Liver (tissue), 9 donors: Measurements from ENCODE around the gene GZMM. TPM values are rescaled to one million over a fixed set of nuclear protein-coding genes. Genes with fewer than 3 reads are reported as not detected.

Experiments used
- DNase-seq: peaks from one replicate; pipeline ENCODE4 v3.0.0-alpha.2; 2017; ENCODE audit warnings: low spot score
- H3K27ac ChIP-seq, 2 donors: one replicate each; pipeline ENCODE4 v1.7.0; 2013; ENCODE audit warnings: inconsistent platforms in 2 of 2, low read length in 2 of 2, control low read depth in 1 of 2, low read depth in 1 of 2, mild to moderate bottlenecking in 1 of 2
- H3K27me3 ChIP-seq, 4 donors: one replicate each; pipeline versions ENCODE4 v1.6.1 to v1.7.0; 2013; ENCODE audit warnings: low read length in 3 of 4, inconsistent platforms in 1 of 4, mild to moderate bottlenecking in 1 of 4, moderate library complexity in 1 of 4; ENCODE audit not compliant: control insufficient read depth in 4 of 4, insufficient read depth in 4 of 4
- H3K36me3 ChIP-seq, 4 donors: one replicate each; pipeline versions ENCODE4 v1.6.1 to v1.7.0; 2013; ENCODE audit warnings: low read length in 3 of 4, mild to moderate bottlenecking in 3 of 4, low read depth in 1 of 4, moderate library complexity in 1 of 4; ENCODE audit not compliant: control insufficient read depth in 4 of 4, insufficient read depth in 3 of 4
- H3K4me1 ChIP-seq, 4 donors: one replicate each; pipeline versions ENCODE4 v1.6.1 to v1.7.0; 2013; ENCODE audit warnings: low read length in 3 of 4, mild to moderate bottlenecking in 3 of 4, moderate library complexity in 1 of 4; ENCODE audit not compliant: control insufficient read depth in 4 of 4, insufficient read depth in 4 of 4
- H3K4me3 ChIP-seq, 3 donors: one replicate each; pipeline versions ENCODE4 v1.6.1 to v1.7.0; 2013; ENCODE audit warnings: low read length in 3 of 3, control low read depth in 1 of 3, low read depth in 1 of 3, mild to moderate bottlenecking in 1 of 3
- H3K9ac ChIP-seq, 2 donors: one replicate each; pipeline ENCODE4 v1.7.0; 2013; ENCODE audit warnings: low read length in 2 of 2, mild to moderate bottlenecking in 2 of 2, moderate library complexity in 2 of 2, control low read depth in 1 of 2, low read depth in 1 of 2
- H3K9me3 ChIP-seq, 4 donors: one replicate each; pipeline versions ENCODE4 v1.6.1 to v1.7.0; 2013; ENCODE audit warnings: low read length in 3 of 4; ENCODE audit not compliant: control insufficient read depth in 4 of 4
- EGR1 ChIP-seq, 2 donors: IDR thresholded peaks; 2 replicates each; pipeline ENCODE4 v1.6.1; 2016 to 2018; ENCODE audit warnings: antibody characterized with exemption in 2 of 2, low read depth in 2 of 2
- FOXA1 ChIP-seq: IDR thresholded peaks from 2 replicates; pipeline ENCODE4 v1.6.1; 2016; ENCODE audit warnings: antibody characterized with exemption
- FOXA2 ChIP-seq: IDR thresholded peaks from 2 replicates; pipeline ENCODE4 v1.6.1; 2016; ENCODE audit warnings: antibody characterized with exemption
- GABPA ChIP-seq, 2 donors: IDR thresholded peaks in 1 of 2; conservative IDR thresholded peaks in 1 of 2; 2 replicates each; pipeline ENCODE4 v1.6.1; 2016; ENCODE audit warnings: antibody characterized with exemption in 2 of 2, mild to moderate bottlenecking in 1 of 2, moderate library complexity in 1 of 2
- HNF4A ChIP-seq, 2 donors: conservative IDR thresholded peaks; 2 replicates each; pipeline ENCODE4 v1.6.1; 2016; ENCODE audit warnings: antibody characterized with exemption in 2 of 2, mild to moderate bottlenecking in 2 of 2
- HNF4G ChIP-seq: IDR thresholded peaks from 2 replicates; pipeline ENCODE4 v1.6.1; 2016; ENCODE audit warnings: antibody characterized with exemption
- JUND ChIP-seq, 2 donors: IDR thresholded peaks; 2 replicates each; pipeline ENCODE4 v1.6.1; 2016; ENCODE audit warnings: antibody characterized with exemption in 2 of 2
- NR2F2 ChIP-seq: IDR thresholded peaks from 2 replicates; pipeline ENCODE4 v1.6.1; 2016; ENCODE audit warnings: antibody characterized with exemption
- RAD21 ChIP-seq, 2 donors: IDR thresholded peaks; 2 replicates each; pipeline ENCODE4 v1.6.1; 2016; ENCODE audit warnings: antibody characterized with exemption in 2 of 2, mild to moderate bottlenecking in 2 of 2
- RXRA ChIP-seq, 2 donors: IDR thresholded peaks; 2 replicates each; pipeline ENCODE4 v1.6.1; 2017 to 2018; ENCODE audit warnings: antibody characterized with exemption in 2 of 2, mild to moderate bottlenecking in 1 of 2
- SP1 ChIP-seq: IDR thresholded peaks from 2 replicates; pipeline ENCODE4 v1.6.1; 2018; ENCODE audit warnings: antibody characterized with exemption, mild to moderate bottlenecking
- TAF1 ChIP-seq: conservative IDR thresholded peaks from 2 replicates; pipeline ENCODE4 v1.6.1; 2016; ENCODE audit warnings: antibody characterized with exemption, mild to moderate bottlenecking
- YY1 ChIP-seq: IDR thresholded peaks from 2 replicates; pipeline ENCODE4 v1.6.1; 2016; ENCODE audit warnings: antibody characterized with exemption, mild to moderate bottlenecking
- WGBS: extraction: QIAGEN DNeasy Blood & Tissue Kit; methylation state at CpG from one replicate; pipeline ENCODE4 v1.1.7; 2013; 5-methylcytosine and 5-hydroxymethylcytosine counted together
- polyA plus RNA-seq, 2 donors: library from polyadenylated mRNA; stranded (reverse) in 1 of 2; unstranded in 1 of 2; fragments of 200-250 nt in 1 of 2; fragments of >200 nt in 1 of 2; fragmentation: Nextera tagmentation in 1 of 2; extraction: Ambion mirVana in 1 of 2; gene quantifications; one replicate each; pipeline versions ENCODE4 v1.2.1 to v1.2.3, GENCODE V29; 2013 to 2015
- total RNA-seq, 2 donors: library from RNA; depleted of rRNA; stranded (reverse); fragments of >200 nt; gene quantifications; one replicate each; pipeline ENCODE4 v1.2.3, GENCODE V29; 2014
- TF ChIP-seq, protein P1 (sequence below): IDR thresholded peaks from 2 replicates; pipeline ENCODE4 v1.6.1; 2016; ENCODE audit warnings: antibody characterized with exemption
- TF ChIP-seq, protein P2 (sequence below): IDR thresholded peaks from 2 replicates; pipeline ENCODE4 v1.6.1; 2016; ENCODE audit warnings: antibody characterized with exemption
- TF ChIP-seq, protein P3 (sequence below): IDR thresholded peaks from 2 replicates; pipeline ENCODE4 v1.6.1; 2016; ENCODE audit warnings: antibody characterized with exemption, mild to moderate bottlenecking
- TF ChIP-seq, protein P4 (sequence below): IDR thresholded peaks from 2 replicates; pipeline ENCODE4 v1.6.1; 2016; ENCODE audit warnings: antibody characterized with exemption
- TF ChIP-seq, protein P5 (sequence below): fragments of 150-350 bp; IDR thresholded peaks from 2 replicates; pipeline ENCODE4 v1.5.1; 2017; ENCODE audit warnings: improper control_type of control experiment, low read depth, low read length; ENCODE audit not compliant: missing input control
- donor health status: healthy.
- donor health status: healthy.
- donor health status: healthy.
- donor health status: healthy.
- donor health status: healthy.

Gene GZMM
- total and polyA plus RNA-seq, 4 donors, result 0.28 to 1.3 (median 1.1) TPM

DNA sequence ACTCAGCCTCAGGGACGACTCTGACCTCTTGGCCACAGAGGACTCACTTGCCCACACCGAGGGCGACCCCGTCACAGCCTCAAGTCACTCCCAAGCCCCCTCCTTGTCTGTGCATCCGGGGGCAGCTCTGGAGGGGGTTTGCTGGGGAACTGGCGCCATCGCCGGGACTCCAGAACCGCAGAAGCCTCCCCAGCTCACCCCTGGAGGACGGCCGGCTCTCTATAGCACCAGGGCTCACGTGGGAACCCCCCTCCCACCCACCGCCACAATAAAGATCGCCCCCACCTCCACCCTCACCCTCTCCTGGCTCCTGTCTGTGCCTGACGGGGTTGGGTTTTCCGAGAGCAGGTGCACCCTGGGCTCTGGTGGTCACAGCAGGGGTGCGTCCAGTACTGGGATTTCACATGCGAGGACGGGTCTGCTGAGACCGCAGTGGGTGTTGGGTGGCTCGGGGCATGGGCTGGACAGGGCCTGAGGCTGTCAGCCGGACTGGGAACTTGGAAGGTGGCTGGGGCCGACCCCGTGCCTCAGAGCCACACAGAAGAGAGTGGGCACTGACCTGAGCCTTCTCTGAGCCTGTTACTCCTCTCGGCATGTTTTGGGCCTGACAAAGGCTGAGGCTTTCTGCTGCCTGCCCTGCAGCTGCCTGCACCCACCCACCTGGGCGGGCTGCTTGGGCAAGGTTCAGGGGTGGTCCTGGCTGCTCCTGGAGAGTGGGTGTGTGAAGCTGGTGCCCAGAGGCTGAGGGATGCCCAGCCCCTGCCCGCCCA lies 39.5 kb downstream of the GZMM start:
- Histone ChIP-seq H3K4me3 (no peak overlapping the region), H3K36me3 (peaks cover 9 to 22% (median 12%) of the 10 kb centered on the region in 4 donors), H3K4me1 (peaks cover 0 to 3% (median 0%) of the 10 kb centered on the region in 4 donors), H3K27me3 (no peaks in the 10 kb centered on the region), H3K9ac (no peak overlapping the region), H3K9me3 (no peaks in the 10 kb centered on the region), H3K27ac (no peak overlapping the region)
- no peak for TF ChIP-seq RAD21 (IDR thresholded peaks at IDR 0.05)
- no peak for TF ChIP-seq HNF4G
- no peak for TF ChIP-seq JUND (IDR thresholded peaks at IDR 0.05)
- no peak for TF ChIP-seq TAF1
- TF ChIP-seq FOXA2, result no peak
- TF ChIP-seq NR2F2, result no peak
- TF ChIP-seq FOXA1, result no peak
- no peak for TF ChIP-seq YY1
- TF ChIP-seq, protein P1, sequence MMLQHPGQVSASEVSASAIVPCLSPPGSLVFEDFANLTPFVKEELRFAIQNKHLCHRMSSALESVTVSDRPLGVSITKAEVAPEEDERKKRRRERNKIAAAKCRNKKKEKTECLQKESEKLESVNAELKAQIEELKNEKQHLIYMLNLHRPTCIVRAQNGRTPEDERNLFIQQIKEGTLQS, result no peak
- TF ChIP-seq, protein P2, sequence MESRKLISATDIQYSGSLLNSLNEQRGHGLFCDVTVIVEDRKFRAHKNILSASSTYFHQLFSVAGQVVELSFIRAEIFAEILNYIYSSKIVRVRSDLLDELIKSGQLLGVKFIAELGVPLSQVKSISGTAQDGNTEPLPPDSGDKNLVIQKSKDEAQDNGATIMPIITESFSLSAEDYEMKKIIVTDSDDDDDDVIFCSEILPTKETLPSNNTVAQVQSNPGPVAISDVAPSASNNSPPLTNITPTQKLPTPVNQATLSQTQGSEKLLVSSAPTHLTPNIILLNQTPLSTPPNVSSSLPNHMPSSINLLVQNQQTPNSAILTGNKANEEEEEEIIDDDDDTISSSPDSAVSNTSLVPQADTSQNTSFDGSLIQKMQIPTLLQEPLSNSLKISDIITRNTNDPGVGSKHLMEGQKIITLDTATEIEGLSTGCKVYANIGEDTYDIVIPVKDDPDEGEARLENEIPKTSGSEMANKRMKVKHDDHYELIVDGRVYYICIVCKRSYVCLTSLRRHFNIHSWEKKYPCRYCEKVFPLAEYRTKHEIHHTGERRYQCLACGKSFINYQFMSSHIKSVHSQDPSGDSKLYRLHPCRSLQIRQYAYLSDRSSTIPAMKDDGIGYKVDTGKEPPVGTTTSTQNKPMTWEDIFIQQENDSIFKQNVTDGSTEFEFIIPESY, result no peak
- no peak for TF ChIP-seq GABPA (IDR thresholded peaks at IDR 0.05 in 1 of 2, conservative IDR thresholded peaks at IDR 0.05 in 1 of 2)
- no peak for TF ChIP-seq SP1
- no peak for TF ChIP-seq RXRA (IDR thresholded peaks at IDR 0.05)
- TF ChIP-seq, protein P3, sequence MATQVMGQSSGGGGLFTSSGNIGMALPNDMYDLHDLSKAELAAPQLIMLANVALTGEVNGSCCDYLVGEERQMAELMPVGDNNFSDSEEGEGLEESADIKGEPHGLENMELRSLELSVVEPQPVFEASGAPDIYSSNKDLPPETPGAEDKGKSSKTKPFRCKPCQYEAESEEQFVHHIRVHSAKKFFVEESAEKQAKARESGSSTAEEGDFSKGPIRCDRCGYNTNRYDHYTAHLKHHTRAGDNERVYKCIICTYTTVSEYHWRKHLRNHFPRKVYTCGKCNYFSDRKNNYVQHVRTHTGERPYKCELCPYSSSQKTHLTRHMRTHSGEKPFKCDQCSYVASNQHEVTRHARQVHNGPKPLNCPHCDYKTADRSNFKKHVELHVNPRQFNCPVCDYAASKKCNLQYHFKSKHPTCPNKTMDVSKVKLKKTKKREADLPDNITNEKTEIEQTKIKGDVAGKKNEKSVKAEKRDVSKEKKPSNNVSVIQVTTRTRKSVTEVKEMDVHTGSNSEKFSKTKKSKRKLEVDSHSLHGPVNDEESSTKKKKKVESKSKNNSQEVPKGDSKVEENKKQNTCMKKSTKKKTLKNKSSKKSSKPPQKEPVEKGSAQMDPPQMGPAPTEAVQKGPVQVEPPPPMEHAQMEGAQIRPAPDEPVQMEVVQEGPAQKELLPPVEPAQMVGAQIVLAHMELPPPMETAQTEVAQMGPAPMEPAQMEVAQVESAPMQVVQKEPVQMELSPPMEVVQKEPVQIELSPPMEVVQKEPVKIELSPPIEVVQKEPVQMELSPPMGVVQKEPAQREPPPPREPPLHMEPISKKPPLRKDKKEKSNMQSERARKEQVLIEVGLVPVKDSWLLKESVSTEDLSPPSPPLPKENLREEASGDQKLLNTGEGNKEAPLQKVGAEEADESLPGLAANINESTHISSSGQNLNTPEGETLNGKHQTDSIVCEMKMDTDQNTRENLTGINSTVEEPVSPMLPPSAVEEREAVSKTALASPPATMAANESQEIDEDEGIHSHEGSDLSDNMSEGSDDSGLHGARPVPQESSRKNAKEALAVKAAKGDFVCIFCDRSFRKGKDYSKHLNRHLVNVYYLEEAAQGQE, result no peak
- TF ChIP-seq, protein P4, sequence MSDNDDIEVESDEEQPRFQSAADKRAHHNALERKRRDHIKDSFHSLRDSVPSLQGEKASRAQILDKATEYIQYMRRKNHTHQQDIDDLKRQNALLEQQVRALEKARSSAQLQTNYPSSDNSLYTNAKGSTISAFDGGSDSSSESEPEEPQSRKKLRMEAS, result no peak
- TF ChIP-seq, protein P5, sequence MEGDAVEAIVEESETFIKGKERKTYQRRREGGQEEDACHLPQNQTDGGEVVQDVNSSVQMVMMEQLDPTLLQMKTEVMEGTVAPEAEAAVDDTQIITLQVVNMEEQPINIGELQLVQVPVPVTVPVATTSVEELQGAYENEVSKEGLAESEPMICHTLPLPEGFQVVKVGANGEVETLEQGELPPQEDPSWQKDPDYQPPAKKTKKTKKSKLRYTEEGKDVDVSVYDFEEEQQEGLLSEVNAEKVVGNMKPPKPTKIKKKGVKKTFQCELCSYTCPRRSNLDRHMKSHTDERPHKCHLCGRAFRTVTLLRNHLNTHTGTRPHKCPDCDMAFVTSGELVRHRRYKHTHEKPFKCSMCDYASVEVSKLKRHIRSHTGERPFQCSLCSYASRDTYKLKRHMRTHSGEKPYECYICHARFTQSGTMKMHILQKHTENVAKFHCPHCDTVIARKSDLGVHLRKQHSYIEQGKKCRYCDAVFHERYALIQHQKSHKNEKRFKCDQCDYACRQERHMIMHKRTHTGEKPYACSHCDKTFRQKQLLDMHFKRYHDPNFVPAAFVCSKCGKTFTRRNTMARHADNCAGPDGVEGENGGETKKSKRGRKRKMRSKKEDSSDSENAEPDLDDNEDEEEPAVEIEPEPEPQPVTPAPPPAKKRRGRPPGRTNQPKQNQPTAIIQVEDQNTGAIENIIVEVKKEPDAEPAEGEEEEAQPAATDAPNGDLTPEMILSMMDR, result no peak
- TF ChIP-seq EGR1 (IDR thresholded peaks at IDR 0.05; ENCODE audit: low read depth in 2 of 2), result no peak
- TF ChIP-seq HNF4A (conservative IDR thresholded peaks at IDR 0.05), result no peak
- WGBS, result 89% methylated on average over 27 of the region's 27 CpGs
- DNase-seq, result no peak
